Measurements from ENCODE around the gene OTUD7B.

OTUD7B gene

GRCh38 chr1:149979972-149980540, 30.5 kb downstream of the OTUD7B start:
- TF ChIP-seq, protein P1, sequence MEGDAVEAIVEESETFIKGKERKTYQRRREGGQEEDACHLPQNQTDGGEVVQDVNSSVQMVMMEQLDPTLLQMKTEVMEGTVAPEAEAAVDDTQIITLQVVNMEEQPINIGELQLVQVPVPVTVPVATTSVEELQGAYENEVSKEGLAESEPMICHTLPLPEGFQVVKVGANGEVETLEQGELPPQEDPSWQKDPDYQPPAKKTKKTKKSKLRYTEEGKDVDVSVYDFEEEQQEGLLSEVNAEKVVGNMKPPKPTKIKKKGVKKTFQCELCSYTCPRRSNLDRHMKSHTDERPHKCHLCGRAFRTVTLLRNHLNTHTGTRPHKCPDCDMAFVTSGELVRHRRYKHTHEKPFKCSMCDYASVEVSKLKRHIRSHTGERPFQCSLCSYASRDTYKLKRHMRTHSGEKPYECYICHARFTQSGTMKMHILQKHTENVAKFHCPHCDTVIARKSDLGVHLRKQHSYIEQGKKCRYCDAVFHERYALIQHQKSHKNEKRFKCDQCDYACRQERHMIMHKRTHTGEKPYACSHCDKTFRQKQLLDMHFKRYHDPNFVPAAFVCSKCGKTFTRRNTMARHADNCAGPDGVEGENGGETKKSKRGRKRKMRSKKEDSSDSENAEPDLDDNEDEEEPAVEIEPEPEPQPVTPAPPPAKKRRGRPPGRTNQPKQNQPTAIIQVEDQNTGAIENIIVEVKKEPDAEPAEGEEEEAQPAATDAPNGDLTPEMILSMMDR (IDR thresholded peaks at IDR 0.05; ENCODE audit: insufficient read depth, low read length, missing control alignments): no peak
- no peak overlapping the region for H3K4me3 ChIP-seq (ENCODE audit: low read depth, low read length)
- POLR2A ChIA-PET: no interaction called here
- no peak for DNase-seq (ENCODE audit: low read depth, low spot score)
- CTCF ChIA-PET: interaction anchor here (0.6 to 1.8 kb wide), 4 partner anchors 15 to 207 kb away, joined by 3 to 6 read pairs (median 4); no protein-coding TSS in a partner anchor

- CTCF ChIA-PET: interaction anchor here (0.6 to 1.8 kb wide), 4 partner anchors 16 to 208 kb away, joined by 3 to 6 read pairs (median 4); no protein-coding TSS in a partner anchor
- no peak for DNase-seq (ENCODE audit: low read depth, low spot score)
- POLR2A ChIA-PET: no interaction called here
- H3K4me3 ChIP-seq (ENCODE audit: low read depth, low read length): no peak overlapping the region
- TF ChIP-seq, protein P1 (IDR thresholded peaks at IDR 0.05; ENCODE audit: insufficient read depth, low read length, missing control alignments): no peak
Observed at GRCh38 chr1:149979245-149979971, 31.1 kb downstream of the OTUD7B start.

DNA sequence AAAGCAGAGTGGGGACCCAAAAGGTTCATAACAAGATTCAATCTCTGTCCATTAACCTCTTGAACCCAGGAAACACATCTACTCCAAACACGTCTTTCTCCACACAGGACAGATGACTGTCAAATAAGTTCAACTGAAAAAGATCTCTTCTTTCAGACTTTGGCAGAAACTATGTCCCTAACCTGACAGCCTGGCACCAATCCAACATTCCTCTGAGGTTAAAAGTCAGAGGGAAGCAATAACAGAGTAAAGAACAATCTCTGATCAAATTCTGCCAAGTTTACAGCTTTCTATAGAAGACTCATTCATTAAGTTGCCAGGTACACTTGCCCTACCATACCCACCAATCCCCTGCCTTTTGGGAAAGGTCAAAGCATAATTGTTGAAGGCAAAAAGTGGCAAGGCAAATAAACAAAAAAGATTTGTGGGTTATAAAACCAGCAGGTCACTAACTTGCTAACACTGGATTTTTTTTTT, 31.9 kb downstream of the OTUD7B start:
- POLR2A ChIA-PET: no interaction called here
- TF ChIP-seq, protein P1 (IDR thresholded peaks at IDR 0.05; ENCODE audit: insufficient read depth, low read length, missing control alignments): no peak
- no peak for DNase-seq (ENCODE audit: low read depth, low spot score)
- CTCF ChIA-PET: interaction anchor here (1.0 to 1.8 kb wide), 3 partner anchors 17 to 209 kb away, joined by 3 to 4 read pairs (median 4); no protein-coding TSS in a partner anchor
- no peak overlapping the region for H3K4me3 ChIP-seq (ENCODE audit: low read depth, low read length)

GRCh38 chr1:149977345-149977744, 33.2 kb downstream of the OTUD7B start:
- POLR2A ChIA-PET: no interaction called here
- no peak overlapping the region for H3K4me3 ChIP-seq (ENCODE audit: low read depth, low read length)
- no peak for DNase-seq (ENCODE audit: low read depth, low spot score)
- CTCF ChIA-PET: interaction anchor here (0.7 to 1.4 kb wide), 2 partner anchors 10 to 192 kb away, joined by 3 to 4 read pairs; no protein-coding TSS in a partner anchor
- TF ChIP-seq, protein P1 (IDR thresholded peaks at IDR 0.05; ENCODE audit: insufficient read depth, low read length, missing control alignments): no peak

- POLR2A ChIA-PET: no interaction called here
- TF ChIP-seq, protein P1 (IDR thresholded peaks at IDR 0.05; ENCODE audit: insufficient read depth, low read length, missing control alignments): no peak
- no peak overlapping the region for H3K4me3 ChIP-seq (ENCODE audit: low read depth, low read length)
- CTCF ChIA-PET: interaction anchor here (1.3 to 1.4 kb wide), 2 partner anchors 10 to 11 kb away, joined by 4 to 5 read pairs; no protein-coding TSS in a partner anchor
- DNase-seq (ENCODE audit: low read depth, low spot score): no peak
Observed at GRCh38 chr1:149972547-149972946, 38.0 kb downstream of the OTUD7B start.

DNA sequence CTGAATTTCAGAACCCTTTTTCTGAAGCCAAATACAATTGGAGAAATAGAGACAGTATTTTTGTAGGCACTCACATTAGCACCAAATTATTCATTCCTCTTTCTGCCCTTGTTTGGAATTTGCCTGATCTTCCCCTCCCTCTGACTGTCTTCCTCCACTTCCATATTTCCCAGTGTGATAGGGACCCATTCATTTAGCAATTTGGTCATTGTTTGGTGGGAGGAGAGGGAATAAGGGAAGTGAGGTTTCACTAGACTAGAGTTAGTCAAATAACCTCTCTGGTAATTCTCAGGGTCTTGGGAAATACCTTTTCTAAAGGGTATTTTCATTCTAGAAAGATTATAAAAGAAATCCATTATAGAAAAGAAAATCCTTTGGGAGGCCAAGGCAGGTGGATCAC, 42.9 kb downstream of the OTUD7B start:
- CTCF ChIA-PET: interaction anchor here (0.7 kb wide), 1 partner anchor 10 kb away, joined by 3 read pairs; no protein-coding TSS in a partner anchor
- DNase-seq (ENCODE audit: low read depth, low spot score): no peak

More for the DNA sequence above, 42.9 kb downstream of the OTUD7B start:
- POLR2A ChIA-PET: no interaction called here
- TF ChIP-seq, protein P1 (IDR thresholded peaks at IDR 0.05; ENCODE audit: insufficient read depth, low read length, missing control alignments): no peak
- H3K4me3 ChIP-seq (ENCODE audit: low read depth, low read length): no peak overlapping the region

Data from AG04449 (cell line).